Measurements from ENCODE around the gene CHCHD3. TPM values are rescaled to one million over a fixed set of nuclear protein-coding genes. Genes with fewer than 3 reads are reported as not detected.

The CHCHD3 gene
- total RNA-seq, 1 donor from 2014 or later, result 50.6 TPM

DNA sequence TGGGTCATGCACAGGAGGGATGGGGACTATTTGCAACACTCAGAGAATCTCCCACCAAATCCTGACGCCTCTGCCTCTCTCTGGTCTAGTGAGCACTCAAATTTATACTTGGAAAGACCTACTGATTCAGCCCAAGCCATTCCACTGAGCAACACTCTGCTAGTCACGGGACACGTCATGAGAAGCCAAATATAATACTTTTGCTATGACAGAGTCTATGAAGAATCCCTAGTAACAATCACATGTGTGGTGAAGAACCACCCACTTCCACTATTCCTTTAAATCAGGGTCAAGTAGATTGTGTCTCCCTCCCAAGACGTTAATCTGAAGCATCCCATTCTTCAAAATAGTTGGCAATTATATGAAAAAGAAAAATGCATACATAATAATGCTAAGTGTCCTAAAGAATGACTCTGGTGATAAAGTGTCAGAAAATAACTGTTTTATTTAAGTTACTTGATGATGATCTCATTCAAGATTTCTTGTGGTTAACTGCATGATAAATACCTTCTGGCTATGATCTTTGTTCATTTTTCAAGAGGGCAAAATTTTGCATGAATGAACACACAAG, 28.5 kb downstream of the CHCHD3 start:
- TF ChIP-seq, protein P1, sequence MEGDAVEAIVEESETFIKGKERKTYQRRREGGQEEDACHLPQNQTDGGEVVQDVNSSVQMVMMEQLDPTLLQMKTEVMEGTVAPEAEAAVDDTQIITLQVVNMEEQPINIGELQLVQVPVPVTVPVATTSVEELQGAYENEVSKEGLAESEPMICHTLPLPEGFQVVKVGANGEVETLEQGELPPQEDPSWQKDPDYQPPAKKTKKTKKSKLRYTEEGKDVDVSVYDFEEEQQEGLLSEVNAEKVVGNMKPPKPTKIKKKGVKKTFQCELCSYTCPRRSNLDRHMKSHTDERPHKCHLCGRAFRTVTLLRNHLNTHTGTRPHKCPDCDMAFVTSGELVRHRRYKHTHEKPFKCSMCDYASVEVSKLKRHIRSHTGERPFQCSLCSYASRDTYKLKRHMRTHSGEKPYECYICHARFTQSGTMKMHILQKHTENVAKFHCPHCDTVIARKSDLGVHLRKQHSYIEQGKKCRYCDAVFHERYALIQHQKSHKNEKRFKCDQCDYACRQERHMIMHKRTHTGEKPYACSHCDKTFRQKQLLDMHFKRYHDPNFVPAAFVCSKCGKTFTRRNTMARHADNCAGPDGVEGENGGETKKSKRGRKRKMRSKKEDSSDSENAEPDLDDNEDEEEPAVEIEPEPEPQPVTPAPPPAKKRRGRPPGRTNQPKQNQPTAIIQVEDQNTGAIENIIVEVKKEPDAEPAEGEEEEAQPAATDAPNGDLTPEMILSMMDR (IDR thresholded peaks at IDR 0.05), result no peak
- peak in 1 of 2 donors; percentile 18 for TF ChIP-seq POLR2AphosphoS5 (IDR thresholded peaks at IDR 0.05; ENCODE audit: insufficient read depth in 1 of 2, low read depth in 1 of 2)
- no peak for DNase-seq (ENCODE audit: extremely low spot score in 2 of 2)
- H3K27ac ChIP-seq, result peak overlapping the region; percentile 74
- intact Hi-C loops (cut with DNase I), result no loop called here
- H3K9me3 ChIP-seq, result no peaks in the 10 kb centered on the region
- H3K4me1 ChIP-seq, result peaks cover 39% of the 10 kb centered on the region
- no peaks in the 10 kb centered on the region for H3K36me3 ChIP-seq
- no peaks in the 10 kb centered on the region for H3K27me3 ChIP-seq
- no peak overlapping the region for H3K4me3 ChIP-seq

DNA sequence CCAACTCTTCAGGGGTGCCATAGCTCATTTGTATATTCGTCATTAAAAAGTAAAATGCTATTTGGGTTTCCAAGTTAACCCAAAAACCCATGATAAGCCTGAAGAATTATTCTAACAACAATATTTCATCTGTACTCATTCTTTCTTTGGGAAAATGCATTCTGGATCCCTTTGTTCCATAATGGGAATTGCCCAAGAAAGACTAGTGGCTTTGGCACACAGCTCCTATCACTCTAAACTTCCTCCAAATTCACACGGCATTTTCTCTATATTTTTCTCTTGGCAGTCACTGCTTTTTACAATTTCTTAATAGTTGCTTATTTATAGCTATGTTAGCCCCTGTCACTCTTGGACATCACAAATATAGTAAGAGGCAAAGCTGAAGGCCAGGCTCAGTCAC, 29.1 kb downstream of the CHCHD3 start:
- Histone ChIP-seq H3K9me3 (no peaks in the 10 kb centered on the region), H3K27ac (peak overlapping the region; percentile 74), H3K36me3 (no peaks in the 10 kb centered on the region), H3K4me3 (no peak overlapping the region), H3K27me3 (no peaks in the 10 kb centered on the region), H3K4me1 (peaks cover 39% of the 10 kb centered on the region)
- intact Hi-C loops (cut with DNase I), result no loop called here
- TF ChIP-seq POLR2AphosphoS5 (IDR thresholded peaks at IDR 0.05; ENCODE audit: insufficient read depth in 1 of 2, low read depth in 1 of 2), result no peak
- no peak for TF ChIP-seq POLR2A (IDR thresholded peaks at IDR 0.05)
- TF ChIP-seq, protein P1 (IDR thresholded peaks at IDR 0.05), result no peak
- DNase-seq (ENCODE audit: extremely low spot score in 2 of 2), result no peak

- no peaks in the 10 kb centered on the region for H3K36me3 ChIP-seq
- intact Hi-C loops (cut with DNase I), result no loop called here
- TF ChIP-seq, protein P1 (IDR thresholded peaks at IDR 0.05), result no peak
- H3K4me3 ChIP-seq, result no peak overlapping the region
- H3K27ac ChIP-seq, result peak overlapping the region; percentile 74
- H3K9me3 ChIP-seq, result no peaks in the 10 kb centered on the region
- H3K4me1 ChIP-seq, result peaks cover 39% of the 10 kb centered on the region
- no peaks in the 10 kb centered on the region for H3K27me3 ChIP-seq
- no peak for DNase-seq (ENCODE audit: extremely low spot score in 2 of 2)
Observed at GRCh38 chr7:133052401-133052756, 29.5 kb downstream of the CHCHD3 start.

GRCh38 chr7:133051719-133052400, 30.0 kb downstream of the CHCHD3 start:
- no peak overlapping the region for H3K4me3 ChIP-seq
- peak overlapping the region; percentile 74 for H3K27ac ChIP-seq
- H3K4me1 ChIP-seq, result peaks cover 39% of the 10 kb centered on the region
- no peaks in the 10 kb centered on the region for H3K36me3 ChIP-seq
- no peak for TF ChIP-seq POLR2A (IDR thresholded peaks at IDR 0.05)
- TF ChIP-seq, protein P1 (IDR thresholded peaks at IDR 0.05), result no peak
- no peak for TF ChIP-seq POLR2AphosphoS5 (IDR thresholded peaks at IDR 0.05; ENCODE audit: insufficient read depth in 1 of 2, low read depth in 1 of 2)
- H3K9me3 ChIP-seq, result no peaks in the 10 kb centered on the region
- no peaks in the 10 kb centered on the region for H3K27me3 ChIP-seq
- intact Hi-C loops (cut with DNase I), result no loop called here
- no peak for DNase-seq (ENCODE audit: extremely low spot score in 2 of 2)

- intact Hi-C loops (cut with DNase I), result no loop called here
Observed at GRCh38 chr7:133051066-133051465, 30.8 kb downstream of the CHCHD3 start.

More at GRCh38 chr7:133051066-133051465, 30.8 kb downstream of the CHCHD3 start:
- DNase-seq (ENCODE audit: extremely low spot score in 2 of 2), result no peak
- Histone ChIP-seq H3K27me3 (no peaks in the 10 kb centered on the region), H3K27ac (no peak overlapping the region), H3K36me3 (no peaks in the 10 kb centered on the region), H3K9me3 (no peaks in the 10 kb centered on the region), H3K4me3 (no peak overlapping the region), H3K4me1 (peaks cover 39% of the 10 kb centered on the region)
- no peak for TF ChIP-seq POLR2A (IDR thresholded peaks at IDR 0.05)

All from vagina (tissue), 2 donors.